Measurements from ENCODE around the gene CELF6.
"Not testable (repeated sequence)": the region's sequence is repeated elsewhere in the genome, so short reads cannot be mapped to it uniquely, and the experiment has no call there.

The CELF6 gene

GRCh38 chr15:72315706-72316370 is 4.1 kb downstream of the CELF6 start:
- no peak for DNase-seq

GRCh38 chr15:72313881-72314280 is 6.1 kb downstream of the CELF6 start:
- no peak for DNase-seq

- no peak for DNase-seq
These were observed 6.5 kb downstream of the CELF6 start for GRCh38 chr15:72313448-72313840.

- DNase-seq = peak; percentile 64
These were observed 7.1 kb downstream of the CELF6 start for GRCh38 chr15:72312605-72313447.

- DNase-seq = no peak
These were observed 12.9 kb downstream of the CELF6 start for GRCh38 chr15:72307026-72307425.

GRCh38 chr15:72306211-72306785 is 13.7 kb downstream of the CELF6 start:
- peak; percentile 21 for DNase-seq

- DNase-seq = no peak
These were observed 15.4 kb downstream of the CELF6 start for GRCh38 chr15:72304596-72304995.

GRCh38 chr15:72302955-72303354 is 17.0 kb downstream of the CELF6 start:
- DNase-seq = no peak

- DNase-seq = no peak
These were observed 30.2 kb downstream of the CELF6 start for GRCh38 chr15:72289597-72290325.

GRCh38 chr15:72288796-72289596 is 31.0 kb downstream of the CELF6 start:
- DNase-seq = no peak

GRCh38 chr15:72285927-72286516 is 33.9 kb downstream of the CELF6 start:
- DNase-seq = peak; percentile 14

GRCh38 chr15:72285402-72285801 is 34.6 kb downstream of the CELF6 start:
- no peak for DNase-seq

GRCh38 chr15:72284781-72285180 is 35.2 kb downstream of the CELF6 start:
- DNase-seq = no peak

- DNase-seq = no peak
These were observed 38.2 kb downstream of the CELF6 start for GRCh38 chr15:72281713-72282112.

- DNase-seq = no peak
These were observed 39.2 kb downstream of the CELF6 start for GRCh38 chr15:72280751-72281150.

GRCh38 chr15:72278737-72279136 is 41.2 kb downstream of the CELF6 start:
- no peak for DNase-seq

- no peak for DNase-seq
These were observed 43.6 kb downstream of the CELF6 start for GRCh38 chr15:72276326-72276700.

GRCh38 chr15:72275635-72276325 is 44.2 kb downstream of the CELF6 start:
- not testable (repeated sequence) for DNase-seq

GRCh38 chr15:72272997-72273352 is 47.0 kb downstream of the CELF6 start:
- no peak for DNase-seq

- peak; percentile 98 for DNase-seq
These were observed 47.6 kb downstream of the CELF6 start, which contains the start of gene PARP6 for GRCh38 chr15:72272213-72272996. Gene PARP6 (minus strand): TSS chr15:72272554. CDS start chr15:72267477, 5,077 bp downstream.

GRCh38 chr15:72271895-72272212 is 48.1 kb downstream of the CELF6 start:
- peak; percentile 17 for DNase-seq

Data from HCEC 1CT (cell line).